Suprapubic skin (tissue), 3 donors: ENCODE data around the gene FNBP1L.

Source experiments
- EP300 ChIP-seq: sonication (generic); formaldehyde crosslinking; IDR thresholded peaks from one replicate; pipeline ENCODE4 v1.6.1; 2017; ENCODE audit warnings: antibody characterized with exemption
- TF ChIP-seq, protein P1 (sequence below), 2 donors: fragments of 200-600 bp in 1 of 2; fragments of 450-650 bp in 1 of 2; sonication (generic) in 1 of 2; IDR thresholded peaks; one replicate each; pipeline ENCODE4 v1.5.1; 2016 to 2019; ENCODE audit warnings: antibody characterized with exemption in 2 of 2, mild to moderate bottlenecking in 1 of 2, moderate library complexity in 1 of 2

DNA sequence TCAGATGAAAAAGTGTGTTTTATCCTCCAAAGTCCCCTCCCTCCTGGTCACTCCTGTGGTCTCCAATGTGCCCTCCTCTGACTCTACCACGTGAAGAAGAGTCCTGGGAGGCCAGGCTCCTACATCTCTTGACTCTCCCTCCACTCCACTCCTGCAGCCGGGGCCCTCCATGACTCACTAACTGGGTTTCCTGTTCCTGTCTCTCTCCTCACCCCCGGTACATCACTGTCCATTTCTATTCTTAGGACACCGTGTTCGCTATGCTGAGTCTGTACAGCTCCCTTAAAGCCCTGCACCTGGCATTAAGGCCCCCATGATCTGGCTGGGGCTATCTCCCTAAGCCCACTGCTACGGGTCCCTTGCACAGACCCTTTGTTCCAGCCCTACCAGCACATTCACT, 140.3 kb downstream of the FNBP1L start:
- no peak for TF ChIP-seq EP300
- TF ChIP-seq, protein P1, sequence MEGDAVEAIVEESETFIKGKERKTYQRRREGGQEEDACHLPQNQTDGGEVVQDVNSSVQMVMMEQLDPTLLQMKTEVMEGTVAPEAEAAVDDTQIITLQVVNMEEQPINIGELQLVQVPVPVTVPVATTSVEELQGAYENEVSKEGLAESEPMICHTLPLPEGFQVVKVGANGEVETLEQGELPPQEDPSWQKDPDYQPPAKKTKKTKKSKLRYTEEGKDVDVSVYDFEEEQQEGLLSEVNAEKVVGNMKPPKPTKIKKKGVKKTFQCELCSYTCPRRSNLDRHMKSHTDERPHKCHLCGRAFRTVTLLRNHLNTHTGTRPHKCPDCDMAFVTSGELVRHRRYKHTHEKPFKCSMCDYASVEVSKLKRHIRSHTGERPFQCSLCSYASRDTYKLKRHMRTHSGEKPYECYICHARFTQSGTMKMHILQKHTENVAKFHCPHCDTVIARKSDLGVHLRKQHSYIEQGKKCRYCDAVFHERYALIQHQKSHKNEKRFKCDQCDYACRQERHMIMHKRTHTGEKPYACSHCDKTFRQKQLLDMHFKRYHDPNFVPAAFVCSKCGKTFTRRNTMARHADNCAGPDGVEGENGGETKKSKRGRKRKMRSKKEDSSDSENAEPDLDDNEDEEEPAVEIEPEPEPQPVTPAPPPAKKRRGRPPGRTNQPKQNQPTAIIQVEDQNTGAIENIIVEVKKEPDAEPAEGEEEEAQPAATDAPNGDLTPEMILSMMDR (IDR thresholded peaks at IDR 0.05) = no peak
